Measurements from ENCODE around the gene PLPPR1.

DNA sequence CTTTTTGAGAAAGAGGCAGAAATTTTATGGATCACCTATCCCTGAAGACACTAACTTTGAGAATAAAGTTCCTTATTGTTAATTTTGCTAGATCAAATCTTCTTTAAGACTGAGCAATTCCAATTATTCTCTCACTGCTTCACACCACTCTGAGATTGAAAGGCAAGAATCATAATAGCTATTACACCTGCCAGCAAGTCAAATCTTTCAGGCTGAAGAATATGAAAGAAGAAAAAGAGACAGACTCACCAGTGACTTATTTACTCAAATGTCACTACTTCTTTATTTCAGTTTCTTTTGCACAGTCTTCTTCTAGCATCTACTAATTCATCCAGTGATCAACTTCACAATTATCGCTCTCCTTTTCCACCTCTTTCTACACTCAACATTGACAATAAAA is 35.9 kb upstream of the PLPPR1 start:
- TF ChIP-seq MEF2A (IDR thresholded peaks at IDR 0.05; ENCODE audit: borderline replicate concordance, low read depth) (no peak), POLR2AphosphoS5 (IDR thresholded peaks at IDR 0.05; ENCODE audit: low read depth, low read length) (no peak), TEAD4 (IDR thresholded peaks at IDR 0.05; ENCODE audit: borderline replicate concordance, insufficient read depth) (no peak)
- TF ChIP-seq, protein P1, sequence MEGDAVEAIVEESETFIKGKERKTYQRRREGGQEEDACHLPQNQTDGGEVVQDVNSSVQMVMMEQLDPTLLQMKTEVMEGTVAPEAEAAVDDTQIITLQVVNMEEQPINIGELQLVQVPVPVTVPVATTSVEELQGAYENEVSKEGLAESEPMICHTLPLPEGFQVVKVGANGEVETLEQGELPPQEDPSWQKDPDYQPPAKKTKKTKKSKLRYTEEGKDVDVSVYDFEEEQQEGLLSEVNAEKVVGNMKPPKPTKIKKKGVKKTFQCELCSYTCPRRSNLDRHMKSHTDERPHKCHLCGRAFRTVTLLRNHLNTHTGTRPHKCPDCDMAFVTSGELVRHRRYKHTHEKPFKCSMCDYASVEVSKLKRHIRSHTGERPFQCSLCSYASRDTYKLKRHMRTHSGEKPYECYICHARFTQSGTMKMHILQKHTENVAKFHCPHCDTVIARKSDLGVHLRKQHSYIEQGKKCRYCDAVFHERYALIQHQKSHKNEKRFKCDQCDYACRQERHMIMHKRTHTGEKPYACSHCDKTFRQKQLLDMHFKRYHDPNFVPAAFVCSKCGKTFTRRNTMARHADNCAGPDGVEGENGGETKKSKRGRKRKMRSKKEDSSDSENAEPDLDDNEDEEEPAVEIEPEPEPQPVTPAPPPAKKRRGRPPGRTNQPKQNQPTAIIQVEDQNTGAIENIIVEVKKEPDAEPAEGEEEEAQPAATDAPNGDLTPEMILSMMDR (IDR thresholded peaks at IDR 0.05), result no peak
